A673 (cell line): Measurements from ENCODE around the gene GAREM1. TPM values are rescaled to one million over a fixed set of nuclear protein-coding genes. Genes with fewer than 3 reads are reported as not detected.

Experiments used
- BruUV-seq: library from RNA; stranded (reverse); fragments of 400-500 nt; replicated peaks from 2 replicates; lab custom pipeline; 2021; lab: Mats Ljungman, UMichigan
- CTCF ChIA-PET: fragments of 300-600 bp; sonication (Branson Sonifier 250); formaldehyde crosslinking; loops from one replicate; lab custom pipeline; 2022; ENCODE audit warnings: antibody characterized with exemption; lab: Charles Lee
- POLR2A ChIA-PET: fragments of 300-600 bp; sonication (Branson Sonifier 250); formaldehyde crosslinking; loops from one replicate; lab custom pipeline; 2022; ENCODE audit warnings: antibody characterized with exemption; ENCODE audit not compliant: low non-redundant PET; lab: Charles Lee
- DNase-seq: peaks from one replicate; pipeline ENCODE4 v3.0.0-alpha.2; 2015; ENCODE audit warnings: low spot score
- H3K27ac ChIP-seq: fragments of 200-600 bp; sonication (generic); 2 replicates; pipeline ENCODE4 v1.5.1; 2016; ENCODE audit warnings: mixed run types, low read depth, mild to moderate bottlenecking, mixed read lengths, antibody characterized with exemption, low read length; ENCODE audit not compliant: poor library complexity, severe bottlenecking
- H3K27me3 ChIP-seq: fragments of 200-600 bp; sonication (generic); replicated peaks from 2 replicates; pipeline ENCODE4 v1.6.1; 2017; ENCODE audit warnings: mixed run types, low read depth, mild to moderate bottlenecking, mixed read lengths, antibody characterized with exemption, low read length; ENCODE audit not compliant: insufficient read depth, poor library complexity
- H3K36me3 ChIP-seq: fragments of 200-600 bp; sonication (generic); 2 replicates; pipeline ENCODE4 v1.6.1; 2016; ENCODE audit warnings: mixed run types, mild to moderate bottlenecking, mixed read lengths, antibody characterized with exemption, low read length; ENCODE audit not compliant: insufficient read depth, poor library complexity, severe bottlenecking
- H3K4me1 ChIP-seq: fragments of 200-600 bp; sonication (generic); 2 replicates; pipeline ENCODE4 v1.6.1; 2017; ENCODE audit warnings: mixed run types, mild to moderate bottlenecking, mixed read lengths, antibody characterized with exemption, low read length; ENCODE audit not compliant: insufficient read depth, poor library complexity, severe bottlenecking
- H3K4me3 ChIP-seq: fragments of 200-600 bp; sonication (generic); 2 replicates; pipeline ENCODE4 v1.5.1; 2016; ENCODE audit warnings: low read depth, mixed run types, mild to moderate bottlenecking, mixed read lengths, low read length; ENCODE audit not compliant: poor library complexity, severe bottlenecking
- H3K9me3 ChIP-seq: fragments of 200-600 bp; sonication (generic); 2 replicates; pipeline ENCODE4 v1.6.1; 2016; ENCODE audit warnings: mixed run types, low read depth, mild to moderate bottlenecking, mixed read lengths, antibody characterized with exemption, low read length; ENCODE audit not compliant: poor library complexity, severe bottlenecking
- EZH2 ChIP-seq: fragments of 200-600 bp; sonication (generic); IDR thresholded peaks from 2 replicates; pipeline ENCODE4 v1.6.1; 2017; ENCODE audit warnings: borderline replicate concordance, low read depth, mild to moderate bottlenecking, mixed read lengths, antibody characterized with exemption, low read length; ENCODE audit not compliant: poor library complexity, severe bottlenecking
- intact Hi-C: fragments of 100-400 bp; cut with micrococcal nuclease; formaldehyde crosslinking; loops from one replicate; pipeline ENCODE4 v1.10.0; 2022; ENCODE audit not compliant: unreplicated experiment
- total RNA-seq: library from RNA; stranded (reverse); gene quantifications from 2 replicates; pipeline ENCODE4 v1.2.3, GENCODE V29; 2021
- TF ChIP-seq, protein P1 (sequence below): fragments of 300-800, 200-600 bp; sonication (generic); conservative IDR thresholded peaks from 2 replicates; pipeline ENCODE4 v1.5.1; 2017; ENCODE audit warnings: low read depth, mild to moderate bottlenecking, antibody characterized with exemption, low read length, moderate library complexity, mixed read lengths

GAREM1 gene
- total RNA-seq, 1 experiment from 2014 or later, result 8.4 TPM

DNA sequence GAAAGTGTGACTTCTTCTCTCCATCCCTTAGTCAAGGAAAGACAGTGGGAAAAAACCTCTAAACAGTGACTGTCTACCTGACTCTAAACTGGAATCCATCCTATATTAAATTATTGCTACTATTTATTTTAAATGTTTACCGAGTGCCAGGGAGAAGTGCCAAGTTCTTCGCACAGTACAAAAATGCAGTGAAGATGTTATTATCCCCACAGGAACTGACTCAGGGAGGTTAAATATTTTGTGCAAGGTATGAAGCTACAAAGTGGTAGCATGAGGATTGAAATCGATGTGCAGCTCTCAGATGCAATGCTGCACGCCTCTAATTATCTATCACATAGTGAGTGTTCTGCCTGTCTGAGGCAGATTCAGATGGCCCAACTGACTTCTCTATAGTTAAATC lies 189.8 kb downstream of the GAREM1 start:
- intact Hi-C loops, result no loop called here
- TF ChIP-seq, protein P1, sequence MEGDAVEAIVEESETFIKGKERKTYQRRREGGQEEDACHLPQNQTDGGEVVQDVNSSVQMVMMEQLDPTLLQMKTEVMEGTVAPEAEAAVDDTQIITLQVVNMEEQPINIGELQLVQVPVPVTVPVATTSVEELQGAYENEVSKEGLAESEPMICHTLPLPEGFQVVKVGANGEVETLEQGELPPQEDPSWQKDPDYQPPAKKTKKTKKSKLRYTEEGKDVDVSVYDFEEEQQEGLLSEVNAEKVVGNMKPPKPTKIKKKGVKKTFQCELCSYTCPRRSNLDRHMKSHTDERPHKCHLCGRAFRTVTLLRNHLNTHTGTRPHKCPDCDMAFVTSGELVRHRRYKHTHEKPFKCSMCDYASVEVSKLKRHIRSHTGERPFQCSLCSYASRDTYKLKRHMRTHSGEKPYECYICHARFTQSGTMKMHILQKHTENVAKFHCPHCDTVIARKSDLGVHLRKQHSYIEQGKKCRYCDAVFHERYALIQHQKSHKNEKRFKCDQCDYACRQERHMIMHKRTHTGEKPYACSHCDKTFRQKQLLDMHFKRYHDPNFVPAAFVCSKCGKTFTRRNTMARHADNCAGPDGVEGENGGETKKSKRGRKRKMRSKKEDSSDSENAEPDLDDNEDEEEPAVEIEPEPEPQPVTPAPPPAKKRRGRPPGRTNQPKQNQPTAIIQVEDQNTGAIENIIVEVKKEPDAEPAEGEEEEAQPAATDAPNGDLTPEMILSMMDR, result no peak
- TF ChIP-seq EZH2, result no peak
- POLR2A ChIA-PET, result no interaction called here
- H3K27me3 ChIP-seq, result no peaks in the 10 kb centered on the region
- no peaks in the 10 kb centered on the region for H3K4me1 ChIP-seq
- no peak for DNase-seq
- H3K27ac ChIP-seq, result no peak overlapping the region
- H3K4me3 ChIP-seq, result no peak overlapping the region
- no TSS peak for BruUV-seq
- H3K9me3 ChIP-seq, result no peaks in the 10 kb centered on the region
- H3K36me3 ChIP-seq, result no peaks in the 10 kb centered on the region
- CTCF ChIA-PET, result interaction anchor here (0.5 to 0.8 kb wide), 3 partner anchors 9 to 10 kb away, joined by 4 to 7 read pairs (median 5); no protein-coding TSS in a partner anchor

DNA sequence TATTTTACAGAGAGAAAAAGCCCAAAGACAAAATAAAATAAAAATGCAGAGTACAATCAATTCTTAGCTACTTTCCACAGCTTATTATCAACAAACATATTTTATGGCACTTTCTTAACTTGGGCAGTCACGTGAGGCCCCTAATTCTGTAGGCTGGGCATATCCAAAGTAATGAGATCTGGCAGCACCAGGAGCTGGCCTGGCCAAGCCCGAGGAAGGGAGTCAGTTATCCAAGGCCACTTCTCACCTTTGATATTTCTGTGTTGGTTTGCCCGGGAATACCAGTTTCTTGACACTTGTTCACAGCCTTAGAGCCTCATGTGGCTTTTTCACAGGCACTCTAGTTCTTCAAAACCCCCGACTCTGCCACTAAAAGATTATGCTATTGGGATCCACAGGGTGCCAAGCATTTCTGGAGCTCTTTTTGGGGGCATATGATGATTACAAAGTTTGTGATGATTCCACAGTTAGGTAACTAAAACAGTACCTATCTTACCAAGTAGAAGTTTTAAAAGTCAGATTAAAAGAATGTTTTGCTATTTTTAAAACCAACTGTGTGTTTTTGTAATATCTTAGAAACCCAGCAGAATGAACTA lies 190.4 kb downstream of the GAREM1 start:
- Histone ChIP-seq H3K27ac (no peak overlapping the region), H3K4me1 (no peaks in the 10 kb centered on the region), H3K9me3 (no peaks in the 10 kb centered on the region), H3K27me3 (no peaks in the 10 kb centered on the region), H3K36me3 (no peaks in the 10 kb centered on the region), H3K4me3 (no peak overlapping the region)
- TF ChIP-seq, protein P1, result no peak
- TF ChIP-seq EZH2, result no peak
- intact Hi-C loops, result no loop called here
- no TSS peak for BruUV-seq
- ChIA-PET POLR2A (no interaction called here), CTCF (interaction anchor here (1.3 kb wide), 1 partner anchor 9 kb away, joined by 4 read pairs; no protein-coding TSS in a partner anchor)
- no peak for DNase-seq

DNA sequence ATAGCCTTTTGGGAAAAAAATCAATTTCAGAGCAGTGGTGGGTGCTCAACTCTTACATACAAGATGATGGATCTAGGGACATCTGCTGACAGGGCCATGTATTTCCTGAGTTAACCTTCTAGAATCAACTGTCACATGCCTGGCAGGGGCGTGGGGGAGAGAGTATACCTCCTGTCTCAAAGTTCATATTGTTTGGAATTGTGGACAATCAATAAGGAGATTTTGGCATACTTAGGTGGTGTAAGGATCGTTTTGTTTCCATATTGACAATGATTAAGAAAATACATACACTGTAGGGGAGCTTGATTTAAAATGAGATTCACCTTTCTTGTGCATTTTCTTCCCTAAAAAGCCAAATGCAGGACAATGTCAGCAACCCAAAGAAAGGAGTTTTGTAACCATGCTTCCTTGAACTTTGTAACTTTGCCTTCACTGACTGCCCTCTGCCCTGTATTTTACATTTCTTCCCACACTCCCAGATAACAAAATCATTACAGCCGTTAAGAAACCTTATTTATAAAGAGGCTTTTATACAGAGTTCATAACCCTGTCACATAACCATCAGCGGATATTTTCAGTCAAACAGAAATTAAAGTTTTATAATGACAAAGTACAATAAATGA lies 192.4 kb downstream of the GAREM1 start:
- DNase-seq, result no peak
- no TSS peak for BruUV-seq
- intact Hi-C loops, result loop anchor here (10.0 kb wide), 1 partner anchor 387 kb away; no protein-coding TSS in a partner anchor
- TF ChIP-seq, protein P1, result no peak
- TF ChIP-seq EZH2, result no peak
- H3K36me3 ChIP-seq, result no peaks in the 10 kb centered on the region
- H3K4me3 ChIP-seq, result no peak overlapping the region
- no peaks in the 10 kb centered on the region for H3K4me1 ChIP-seq
- H3K9me3 ChIP-seq, result no peaks in the 10 kb centered on the region
- CTCF ChIA-PET, result no interaction called here
- H3K27ac ChIP-seq, result no peak overlapping the region
- no peaks in the 10 kb centered on the region for H3K27me3 ChIP-seq
- POLR2A ChIA-PET, result no interaction called here
